ENCODE results near the gene MSL1. TPM values are rescaled to one million over a fixed set of nuclear protein-coding genes. Genes with fewer than 3 reads are reported as not detected.

MSL1 gene
- total RNA-seq, 1 donor from 2014 or later, result 39.8 TPM

- no peak for DNase-seq
- Histone ChIP-seq H3K27ac (replicated peaks) (peak overlapping the region; percentile 100), H3K36me3 (peaks cover 29% of the 10 kb centered on the region), H3K4me3 (no peak overlapping the region), H3K27me3 (ENCODE audit: low read depth) (no peaks in the 10 kb centered on the region), H3K4me1 (peaks cover 89% of the 10 kb centered on the region), H3K9me3 (replicated peaks) (no peaks in the 10 kb centered on the region)
- no peak for TF ChIP-seq CTCF (IDR thresholded peaks at IDR 0.05; ENCODE audit: borderline replicate concordance)
- intact Hi-C loops (cut with micrococcal nuclease), result no loop called here
These were observed 47.6 kb upstream of the MSL1 start for GRCh38 chr17:40074175-40074512.

- intact Hi-C loops (cut with micrococcal nuclease), result no loop called here
- no peaks in the 10 kb centered on the region for H3K27me3 ChIP-seq (ENCODE audit: low read depth)
- no peak for DNase-seq
- H3K4me1 ChIP-seq, result peaks cover 82% of the 10 kb centered on the region
- peak overlapping the region; percentile 100 for H3K27ac ChIP-seq (replicated peaks)
- TF ChIP-seq CTCF (IDR thresholded peaks at IDR 0.05; ENCODE audit: borderline replicate concordance), result no peak
- peak overlapping the region; percentile 48 for H3K4me3 ChIP-seq
- no peaks in the 10 kb centered on the region for H3K9me3 ChIP-seq (replicated peaks)
- H3K36me3 ChIP-seq, result peaks cover 36% of the 10 kb centered on the region
These were observed 46.9 kb upstream of the MSL1 start for GRCh38 chr17:40074871-40075200.

- H3K9me3 ChIP-seq (replicated peaks), result no peaks in the 10 kb centered on the region
- H3K27me3 ChIP-seq (ENCODE audit: low read depth), result no peaks in the 10 kb centered on the region
- peak overlapping the region; percentile 100 for H3K27ac ChIP-seq (replicated peaks)
- peak; percentile 85 for DNase-seq
- peak; percentile 88 for TF ChIP-seq CTCF (IDR thresholded peaks at IDR 0.05; ENCODE audit: borderline replicate concordance)
- intact Hi-C loops (cut with micrococcal nuclease), result no loop called here
- H3K4me1 ChIP-seq, result peaks cover 77% of the 10 kb centered on the region
- H3K36me3 ChIP-seq, result peaks cover 41% of the 10 kb centered on the region
- peak overlapping the region; percentile 48 for H3K4me3 ChIP-seq
These were observed 46.4 kb upstream of the MSL1 start for GRCh38 chr17:40075201-40075941.

GRCh38 chr17:40075942-40076498 lies 45.8 kb upstream of the MSL1 start:
- no peak for DNase-seq
- H3K4me1 ChIP-seq, result peaks cover 70% of the 10 kb centered on the region
- TF ChIP-seq CTCF (IDR thresholded peaks at IDR 0.05; ENCODE audit: borderline replicate concordance), result no peak
- peak overlapping the region; percentile 48 for H3K4me3 ChIP-seq
- H3K27me3 ChIP-seq (ENCODE audit: low read depth), result no peaks in the 10 kb centered on the region
- intact Hi-C loops (cut with micrococcal nuclease), result no loop called here
- H3K27ac ChIP-seq (replicated peaks), result peak overlapping the region; percentile 100
- H3K9me3 ChIP-seq (replicated peaks), result no peaks in the 10 kb centered on the region
- peaks cover 48% of the 10 kb centered on the region for H3K36me3 ChIP-seq

- Histone ChIP-seq H3K27me3 (ENCODE audit: low read depth) (no peaks in the 10 kb centered on the region), H3K36me3 (peaks cover 52% of the 10 kb centered on the region), H3K4me1 (peaks cover 65% of the 10 kb centered on the region), H3K9me3 (replicated peaks) (no peaks in the 10 kb centered on the region), H3K27ac (replicated peaks) (peak overlapping the region; percentile 100), H3K4me3 (peak overlapping the region; percentile 48)
- no peak for DNase-seq
- intact Hi-C loops (cut with micrococcal nuclease), result no loop called here
- TF ChIP-seq CTCF (IDR thresholded peaks at IDR 0.05; ENCODE audit: borderline replicate concordance), result no peak
These were observed 45.2 kb upstream of the MSL1 start for GRCh38 chr17:40076591-40076990.
